Skin epidermis (tissue), 12 donors: ENCODE results near the gene SVIL.
"Not testable (repeated sequence)": the region's sequence is repeated elsewhere in the genome, so short reads cannot be mapped to it uniquely, and the experiment has no call there.

Source experiments
- H3K27ac ChIP-seq, 21 experiments: fragments of 200-600 bp; sonication (generic) in 11 of 21; one replicate each; pipeline ENCODE4 v1.5.0; 2020; ENCODE audit warnings: mild to moderate bottlenecking in 3 of 21, inconsistent platforms in 2 of 21, moderate library complexity in 2 of 21
- H3K4me3 ChIP-seq, 7 experiments: fragments of 200-600 bp; sonication (generic) in 2 of 7; one replicate each; pipeline ENCODE4 v1.5.0; 2020; ENCODE audit warnings: inconsistent platforms in 2 of 7, mild to moderate bottlenecking in 2 of 7, moderate library complexity in 1 of 7

The SVIL gene

DNA sequence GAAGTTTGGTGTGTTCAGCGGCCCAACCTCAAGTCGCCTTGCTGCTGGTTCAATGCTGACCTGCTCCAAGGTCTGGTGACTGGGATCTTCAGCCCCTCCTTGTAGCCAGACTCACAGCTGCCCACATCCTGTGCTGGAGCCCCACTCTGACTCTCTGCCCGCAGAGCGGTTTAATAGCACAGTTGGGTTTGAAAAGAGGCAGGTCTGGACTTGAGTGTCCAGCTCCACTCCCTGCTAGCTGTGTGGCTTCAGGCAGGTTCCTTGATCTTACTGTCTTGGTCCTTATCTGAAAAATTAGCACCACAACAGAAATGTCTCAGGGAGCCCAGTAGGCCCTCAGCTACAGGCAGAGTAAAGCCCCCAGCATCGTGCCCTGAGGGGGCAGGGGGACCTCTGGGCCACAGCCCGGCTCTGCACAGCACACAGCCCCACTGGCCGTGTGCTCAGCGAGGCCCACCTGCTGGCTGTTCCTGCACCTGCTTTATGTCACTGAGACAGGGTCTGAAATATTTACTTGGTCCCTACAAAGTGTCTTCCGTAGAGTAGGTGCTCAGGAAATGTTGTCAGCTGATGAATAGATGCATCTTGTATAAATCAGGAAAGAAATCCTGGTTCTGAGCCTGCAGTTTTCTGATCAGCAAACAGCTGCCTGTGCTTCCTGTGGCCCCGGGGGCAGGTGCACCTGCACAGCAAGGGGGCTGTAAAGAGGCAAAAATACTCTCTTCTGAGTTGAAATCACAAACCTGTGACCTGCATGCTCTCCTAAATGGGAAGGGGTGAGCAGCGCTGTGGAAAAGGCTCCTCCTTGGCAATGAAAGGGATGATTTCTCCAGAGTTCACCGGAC is 155.5 kb downstream of the SVIL start:
- H3K27ac ChIP-seq = no peak overlapping the region
- H3K4me3 ChIP-seq = no peak overlapping the region

DNA sequence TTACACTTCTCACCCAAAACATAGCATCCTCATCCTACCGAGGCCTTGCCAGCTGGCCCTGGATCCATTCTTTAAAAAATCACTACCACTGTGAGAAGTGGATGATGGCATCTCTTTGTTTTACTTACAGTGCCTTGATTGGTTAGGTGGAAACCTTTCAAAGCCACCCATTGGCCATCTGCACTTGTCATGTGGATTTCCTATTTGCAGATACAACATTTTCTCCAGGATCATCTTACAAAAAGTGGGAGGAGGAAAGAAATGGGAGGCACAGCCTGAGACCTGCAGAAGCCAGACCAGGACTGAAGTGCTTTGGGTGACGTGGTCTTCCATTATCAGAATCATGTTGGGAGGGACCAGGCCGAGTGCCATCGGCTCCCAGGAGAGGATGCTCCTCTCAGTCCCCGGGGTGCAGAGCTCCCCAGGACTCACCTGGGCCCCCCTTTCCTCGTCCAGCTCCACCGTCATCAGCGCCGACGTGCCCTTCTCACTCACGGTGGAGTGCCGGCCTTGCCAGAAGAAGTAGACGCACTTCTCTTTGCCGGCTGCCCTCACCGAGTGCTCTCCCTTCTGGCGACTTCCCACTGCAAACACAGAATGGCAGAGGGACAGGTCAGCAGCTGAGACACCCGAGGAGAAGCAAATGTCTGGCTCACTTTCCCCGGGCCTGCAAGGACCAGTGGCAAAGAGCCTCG is 161.2 kb downstream of the SVIL start:
- Histone ChIP-seq H3K4me3 (no peak overlapping the region), H3K27ac (no peak overlapping the region)

DNA sequence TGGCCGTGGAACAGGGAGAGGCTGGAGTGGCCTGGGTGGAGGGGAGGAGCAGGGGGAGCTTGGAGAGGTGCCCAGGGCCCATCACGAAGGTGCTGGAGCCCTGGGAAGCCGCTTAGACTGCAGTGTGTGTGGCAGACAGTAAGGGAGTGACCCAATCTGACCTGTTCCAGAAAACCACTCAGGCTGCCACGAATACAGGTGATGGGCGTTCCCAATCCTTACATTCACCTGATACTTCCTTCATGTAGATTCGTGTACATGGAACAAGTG is 161.7 kb downstream of the SVIL start:
- no peak overlapping the region for H3K27ac ChIP-seq
- no peak overlapping the region for H3K4me3 ChIP-seq

DNA sequence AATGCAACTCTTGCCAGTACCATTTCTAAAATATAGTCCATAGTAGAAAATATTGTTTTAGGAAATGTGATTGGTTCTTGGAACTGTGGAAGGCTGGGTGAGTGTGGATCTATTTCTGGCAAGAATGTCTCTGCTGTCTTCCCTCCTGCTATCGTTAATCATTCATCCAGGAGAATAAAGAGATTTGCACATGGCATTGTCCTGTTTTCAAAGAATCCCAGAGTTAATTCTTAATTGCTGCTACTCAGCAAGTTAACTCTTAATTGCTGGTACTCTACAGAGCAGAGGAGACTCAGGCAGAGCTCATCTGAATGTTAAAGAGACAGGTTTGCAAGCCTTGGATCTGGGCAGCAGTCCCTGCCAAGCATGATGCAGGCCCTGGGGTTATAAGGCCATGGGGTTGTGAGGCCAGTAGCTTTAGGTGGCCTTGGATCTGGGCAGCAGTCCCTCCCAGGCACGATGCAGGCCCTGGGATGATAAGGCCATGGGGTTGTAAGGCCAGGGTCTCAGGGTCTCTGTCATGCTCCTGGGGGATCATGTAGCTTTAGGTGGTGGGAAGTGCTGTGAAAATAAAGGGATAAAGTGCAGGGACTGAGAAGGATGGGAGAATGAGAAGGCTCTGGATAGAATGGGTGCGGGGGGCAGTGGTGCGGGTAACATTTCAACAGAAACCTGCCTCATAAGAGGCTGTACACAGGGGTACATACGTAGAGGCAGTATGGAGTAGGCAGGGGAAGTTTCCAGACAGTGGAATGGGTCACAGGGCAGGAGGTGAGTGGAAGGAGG is 162.3 kb downstream of the SVIL start:
- H3K27ac ChIP-seq = no peak overlapping the region

DNA sequence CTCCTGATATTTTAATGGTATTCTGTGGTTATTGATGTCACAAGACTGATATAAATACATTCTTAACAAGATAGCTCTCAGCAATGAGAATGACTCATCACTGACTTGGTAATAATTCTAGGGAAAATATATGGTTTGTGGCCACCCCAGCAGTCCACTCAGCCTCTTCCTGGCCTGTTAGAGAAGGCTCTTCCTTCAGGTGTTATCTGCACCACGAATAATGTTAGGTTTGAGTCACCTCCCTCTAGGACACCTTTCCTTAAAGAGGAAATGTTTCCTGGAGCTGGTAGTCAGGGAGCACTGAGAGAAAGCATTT is 163.3 kb downstream of the SVIL start:
- H3K4me3 ChIP-seq = no peak overlapping the region
- no peak overlapping the region for H3K27ac ChIP-seq

More for the DNA sequence above, 162.3 kb downstream of the SVIL start:
- no peak overlapping the region for H3K4me3 ChIP-seq

DNA sequence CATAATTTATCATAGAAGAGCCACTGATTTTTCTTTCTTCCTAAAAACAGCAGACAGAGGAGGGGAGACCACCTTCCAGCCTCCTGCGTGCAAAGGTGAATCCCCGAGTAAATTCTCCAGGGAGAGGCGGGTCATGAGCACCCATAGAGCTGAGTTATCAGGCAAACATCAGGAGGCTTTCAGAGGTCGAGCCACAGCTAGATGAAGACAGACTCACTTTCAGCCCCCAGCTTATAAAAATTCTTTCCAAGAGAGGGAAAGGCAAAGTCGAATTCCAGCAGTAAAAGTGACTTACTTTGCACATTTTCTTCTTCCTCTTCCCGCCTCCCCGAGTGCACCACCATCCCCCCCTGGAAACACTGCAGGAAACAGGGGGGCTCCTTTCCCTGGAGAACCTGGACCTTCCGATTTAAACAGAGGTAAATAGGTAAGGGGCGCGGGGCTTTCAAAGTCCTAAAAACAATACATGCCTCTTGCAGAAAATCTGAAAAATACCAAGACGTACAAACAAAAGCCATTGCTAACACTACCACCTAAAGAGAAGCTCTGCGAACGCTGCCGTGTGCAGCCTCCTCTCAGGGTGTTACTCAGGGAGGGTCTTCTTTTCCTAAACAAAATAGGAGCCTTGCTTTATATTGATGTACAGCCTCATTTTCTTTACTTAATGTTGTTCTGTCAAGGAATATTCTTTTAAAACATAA is 163.8 kb downstream of the SVIL start:
- H3K27ac ChIP-seq = no peak overlapping the region
- H3K4me3 ChIP-seq = no peak overlapping the region

DNA sequence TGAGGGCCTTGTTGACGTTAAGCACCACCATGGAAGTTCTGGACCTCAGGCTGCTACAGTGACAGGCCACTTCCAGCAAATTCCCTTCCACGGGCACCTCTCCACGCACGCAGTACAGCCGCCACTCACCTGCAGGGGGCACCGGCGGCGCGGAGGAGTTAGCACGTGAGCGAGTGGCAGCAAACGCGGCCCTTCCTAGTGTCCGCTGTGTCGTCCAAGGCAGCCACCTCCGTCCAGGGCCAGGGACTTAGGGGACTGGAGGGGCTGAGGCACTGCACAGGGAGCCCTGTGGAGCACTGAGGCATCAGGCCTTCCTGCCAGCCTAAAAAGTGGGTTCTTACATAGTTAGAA is 164.4 kb downstream of the SVIL start:
- no peak overlapping the region for H3K4me3 ChIP-seq
- peak overlapping the region in 1 of 21 experiments; percentile 35 for H3K27ac ChIP-seq

DNA sequence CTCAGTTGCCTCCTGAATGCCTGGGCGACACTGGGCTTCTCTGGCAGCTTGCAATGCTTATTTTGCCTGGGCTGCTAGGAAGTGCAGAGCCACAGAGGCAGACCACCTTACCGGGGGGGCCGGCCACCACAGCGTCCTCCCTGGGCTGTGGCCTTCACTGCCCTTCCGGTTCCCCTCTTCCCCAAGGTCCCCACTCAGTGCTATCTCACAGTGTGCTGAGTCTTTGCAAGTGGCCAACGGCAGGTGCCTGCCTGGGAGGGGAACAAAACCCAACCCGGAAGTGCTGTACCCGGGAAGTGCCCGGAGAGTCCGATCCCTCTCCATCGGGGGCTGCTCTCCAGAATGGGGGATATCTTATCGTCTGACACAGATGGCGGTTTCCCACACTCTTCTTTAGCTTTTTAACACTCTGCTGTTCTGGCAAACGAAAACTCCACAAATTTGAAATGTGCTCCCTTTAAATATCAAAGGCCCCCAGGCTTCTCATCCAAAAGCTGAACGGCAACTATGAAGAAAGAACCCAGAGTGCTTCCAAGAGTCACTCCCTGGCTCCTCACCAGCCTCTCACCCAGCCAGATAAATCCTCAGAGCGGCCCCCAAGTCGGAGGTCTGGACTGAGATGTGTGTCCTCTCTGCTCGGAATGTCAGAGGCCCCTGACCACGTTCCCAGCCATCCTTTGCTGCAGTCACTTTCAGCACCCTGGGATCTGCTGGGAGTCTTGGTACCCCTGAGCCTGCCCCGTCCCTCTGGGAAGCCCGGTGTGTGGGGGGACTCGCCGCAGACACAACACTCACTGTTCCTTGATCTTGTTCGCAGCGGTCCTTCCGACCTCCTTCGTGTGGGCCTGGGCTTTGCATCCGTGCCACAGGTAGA is 165.1 kb downstream of the SVIL start:
- H3K27ac ChIP-seq = peak overlapping the region in 1 of 21 experiments; percentile 7
- H3K4me3 ChIP-seq = no peak overlapping the region

DNA sequence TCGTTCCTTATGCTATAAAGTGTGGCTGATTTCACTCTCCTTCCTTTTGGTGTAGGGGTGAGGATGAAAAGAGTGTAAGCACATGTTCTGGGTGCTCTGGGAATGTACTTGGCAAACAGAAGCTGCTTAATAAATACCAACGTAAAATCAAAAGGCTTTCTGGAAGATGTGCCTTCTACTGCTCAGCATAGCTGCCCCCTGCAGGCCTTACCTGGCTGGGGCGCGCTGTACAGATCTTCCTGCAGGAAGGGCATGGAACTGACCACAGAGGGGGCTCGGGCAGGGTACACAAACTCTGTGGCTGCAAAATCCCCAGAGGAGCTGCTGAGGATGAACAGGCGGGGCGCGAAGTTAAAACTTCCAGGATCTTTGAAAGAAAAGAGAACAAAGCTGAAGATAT is 169.4 kb downstream of the SVIL start:
- H3K4me3 ChIP-seq = no peak overlapping the region
- H3K27ac ChIP-seq = no peak overlapping the region

DNA sequence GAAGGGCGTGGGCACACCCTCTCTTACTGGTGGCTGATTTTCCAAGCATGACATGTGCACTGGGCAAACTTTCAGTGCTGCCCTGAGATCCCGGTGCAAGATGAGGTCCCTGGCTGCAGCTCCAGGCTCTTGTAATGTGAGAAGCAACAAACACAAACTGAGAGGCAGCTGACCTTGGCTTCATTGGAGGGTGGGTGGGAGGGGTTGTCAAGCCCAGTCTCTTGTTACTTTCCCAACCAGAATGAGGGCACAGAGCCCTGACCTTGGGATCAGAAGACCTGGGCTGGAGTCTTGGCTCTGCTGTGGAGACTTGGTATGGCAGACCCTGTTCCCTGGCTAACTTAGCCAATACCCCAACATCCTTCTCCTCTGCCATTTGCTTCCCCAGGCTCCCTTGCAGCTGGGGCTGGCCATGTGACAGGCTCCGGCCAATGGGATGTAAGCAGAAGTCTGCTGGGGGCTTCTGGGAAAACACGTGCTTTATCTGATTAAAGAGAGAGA is 170.1 kb downstream of the SVIL start:
- H3K4me3 ChIP-seq, H3K27ac ChIP-seq: not testable (repeated sequence)

DNA sequence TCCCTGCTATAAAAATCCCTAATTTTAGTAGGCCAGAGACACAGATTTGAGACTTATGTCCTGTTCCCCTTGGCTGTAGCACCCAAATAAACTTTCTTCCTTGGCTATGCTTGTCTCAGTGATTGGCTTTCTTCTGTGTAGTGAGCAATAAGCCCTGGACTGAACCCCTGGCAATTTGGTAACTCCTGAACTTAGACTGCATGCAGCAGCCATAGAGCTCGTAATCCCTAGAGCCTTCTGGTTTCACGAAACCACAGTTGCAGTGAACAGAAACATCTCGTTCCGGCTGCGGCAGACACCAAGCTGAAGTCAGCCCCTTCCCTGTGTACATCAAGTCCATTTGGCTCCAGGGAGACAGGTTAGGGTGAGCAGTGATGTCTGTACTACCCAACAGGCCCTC is 173.7 kb downstream of the SVIL start:
- Histone ChIP-seq H3K27ac (no peak overlapping the region), H3K4me3 (no peak overlapping the region)

DNA sequence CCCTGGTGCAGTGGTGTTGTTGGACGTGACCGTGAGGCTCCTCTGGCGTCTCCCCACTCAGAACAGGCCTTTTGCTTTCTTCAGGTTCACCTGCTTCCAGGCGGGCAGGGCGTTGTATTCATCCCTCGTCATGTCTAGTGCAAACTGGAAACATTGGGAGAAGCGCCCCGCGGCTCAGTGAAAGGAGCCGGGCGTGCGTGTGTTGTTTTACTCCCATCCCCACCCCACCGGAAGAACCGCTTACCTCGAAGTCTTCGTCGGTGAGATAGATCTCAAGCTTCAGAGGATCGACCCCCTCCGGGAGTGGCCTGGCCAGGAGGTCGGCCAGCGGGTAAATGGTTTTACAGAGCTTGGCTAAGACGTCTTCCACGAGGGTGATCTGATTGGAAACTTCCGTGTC is 176.6 kb downstream of the SVIL start:
- not testable (repeated sequence) for H3K27ac ChIP-seq, H3K4me3 ChIP-seq

DNA sequence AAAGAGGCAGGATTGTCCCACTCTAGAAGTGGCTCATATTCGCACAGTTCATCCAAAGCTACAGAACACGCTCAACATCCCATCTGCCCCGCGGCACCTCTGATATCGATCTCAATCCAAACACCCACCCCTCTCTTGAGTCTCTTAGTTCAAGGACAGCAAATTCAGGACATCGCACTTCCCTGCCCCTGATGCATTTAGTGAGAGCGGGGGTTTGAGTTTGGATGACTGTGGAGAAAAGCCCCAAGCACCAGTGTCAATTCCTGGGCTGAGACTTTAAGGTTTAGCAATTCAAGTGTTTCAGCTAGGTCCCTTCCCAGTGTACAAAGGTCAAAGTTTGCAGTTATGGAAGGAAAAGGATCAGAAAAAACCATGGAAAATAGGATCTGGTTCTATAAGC is 179.7 kb downstream of the SVIL start:
- Histone ChIP-seq H3K27ac (no peak overlapping the region), H3K4me3 (no peak overlapping the region)

DNA sequence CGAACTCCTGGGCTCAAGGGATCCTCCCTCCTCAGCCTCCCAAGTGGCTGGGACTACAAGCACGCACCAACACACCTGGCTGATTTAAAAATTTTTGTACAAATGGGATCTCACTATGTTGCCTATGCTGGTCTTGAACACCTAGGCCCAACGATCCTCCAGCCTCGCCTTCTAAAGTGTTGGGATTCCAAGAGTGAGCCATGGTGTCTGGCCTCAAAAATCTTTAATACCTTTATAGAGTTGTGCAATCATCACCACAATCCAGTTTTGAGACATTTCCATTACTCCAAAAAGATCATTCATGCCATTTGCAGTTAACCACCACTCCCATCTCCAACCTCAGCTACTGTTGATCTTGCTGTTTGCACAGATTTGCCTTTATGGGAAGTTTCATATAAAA is 180.5 kb downstream of the SVIL start:
- no peak overlapping the region for H3K27ac ChIP-seq
- no peak overlapping the region for H3K4me3 ChIP-seq

DNA sequence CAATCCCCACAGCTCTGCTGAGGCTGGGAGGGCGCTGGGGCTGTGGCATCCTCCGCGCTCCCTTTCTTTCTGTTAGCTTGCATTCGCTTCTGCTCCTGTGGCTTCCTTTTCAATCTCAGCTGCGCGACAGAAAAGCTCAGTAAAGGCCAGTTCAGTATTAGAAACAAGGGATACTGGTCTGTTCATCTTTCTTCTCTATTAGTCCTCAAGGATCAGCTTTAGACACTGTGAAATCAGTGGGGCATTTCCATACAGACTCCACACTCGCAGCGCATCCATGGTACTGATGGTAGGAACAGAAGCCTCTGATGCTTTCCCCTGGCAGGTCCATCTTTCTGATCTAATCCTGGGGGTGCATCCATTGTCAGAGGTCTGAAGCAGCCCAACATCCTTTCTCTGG is 182.2 kb downstream of the SVIL start:
- Histone ChIP-seq H3K4me3 (no peak overlapping the region), H3K27ac (no peak overlapping the region)

DNA sequence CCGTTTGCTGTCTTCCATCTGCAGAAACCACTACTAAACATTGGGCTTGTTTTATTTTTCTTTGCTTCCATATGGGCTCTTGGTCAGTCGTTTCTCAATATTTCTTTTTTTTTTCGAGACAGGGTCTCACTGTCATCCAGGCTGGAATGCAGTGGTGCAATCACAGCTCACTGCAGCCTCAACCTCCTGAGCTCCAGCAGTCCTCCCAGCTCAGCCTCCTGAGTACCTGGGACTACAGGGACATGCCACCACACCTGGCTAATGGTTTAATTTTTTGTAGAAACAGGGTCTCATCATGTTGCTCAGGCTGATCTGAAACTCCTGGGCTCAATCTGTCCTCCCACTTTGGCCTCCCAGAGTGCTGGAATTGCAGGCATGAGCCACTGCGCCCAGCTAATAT is 182.8 kb downstream of the SVIL start:
- Histone ChIP-seq H3K4me3 (no peak overlapping the region), H3K27ac (no peak overlapping the region)

DNA sequence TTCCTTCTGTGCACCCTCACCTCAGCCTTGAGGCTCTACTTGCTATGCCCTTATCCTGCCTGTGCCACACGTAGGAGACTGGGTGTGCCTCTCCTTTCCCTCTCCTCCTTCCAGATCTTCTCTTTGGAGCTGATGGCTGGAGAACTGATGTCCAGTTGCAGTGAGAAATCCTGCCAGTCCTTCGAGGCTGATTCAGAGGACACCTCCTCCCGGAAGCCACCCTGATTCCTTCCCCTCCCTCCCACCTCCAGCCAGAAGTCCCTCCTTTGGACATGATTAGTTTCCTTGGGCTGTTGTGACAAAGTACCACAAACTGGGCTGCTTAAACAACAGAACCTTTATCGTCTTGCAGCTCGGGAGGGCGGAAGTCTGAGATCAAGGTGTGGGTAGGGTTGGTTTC is 184.4 kb downstream of the SVIL start:
- Histone ChIP-seq H3K27ac (no peak overlapping the region), H3K4me3 (no peak overlapping the region)

DNA sequence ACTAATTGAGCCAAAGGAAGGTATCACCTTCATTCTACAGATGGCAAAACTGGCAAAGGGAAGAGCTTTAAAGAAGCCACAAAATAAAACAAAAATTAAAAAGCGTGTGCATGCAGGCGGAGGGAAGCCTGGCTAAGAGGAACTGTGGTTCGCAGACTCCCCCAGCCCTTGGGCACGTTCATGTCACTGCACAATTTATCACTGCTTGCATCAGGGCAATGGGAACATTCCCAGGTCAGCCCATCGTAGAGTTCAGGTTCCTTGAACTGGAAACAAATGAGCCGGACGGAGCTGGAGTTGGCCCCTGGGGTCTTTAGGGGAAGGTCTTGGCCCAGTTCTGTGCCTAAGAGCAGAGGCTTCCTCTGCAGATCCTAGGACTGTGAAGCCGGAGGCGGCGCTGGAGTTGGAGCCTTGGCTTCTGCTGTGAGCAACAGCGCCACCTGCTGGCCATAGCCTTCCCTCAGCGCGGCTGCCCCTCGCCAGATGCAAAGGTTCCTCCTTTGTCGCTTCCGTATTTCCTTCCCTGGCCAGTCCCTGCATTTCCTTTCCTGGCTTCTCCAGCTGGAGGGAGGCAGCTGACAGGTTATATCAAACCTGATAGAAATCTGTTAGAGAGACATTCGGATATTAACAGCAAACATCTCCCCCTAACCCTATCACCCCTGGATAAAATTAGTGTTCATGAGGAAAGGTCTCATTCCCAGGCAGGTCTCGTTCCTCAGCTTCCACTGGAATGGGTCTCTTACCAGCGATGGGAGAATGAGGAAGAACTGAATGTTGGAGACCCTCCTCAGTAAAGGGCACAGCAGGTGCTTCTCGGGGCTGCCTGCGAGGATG is 185.8 kb downstream of the SVIL start:
- H3K4me3 ChIP-seq, H3K27ac ChIP-seq: not testable (repeated sequence)

DNA sequence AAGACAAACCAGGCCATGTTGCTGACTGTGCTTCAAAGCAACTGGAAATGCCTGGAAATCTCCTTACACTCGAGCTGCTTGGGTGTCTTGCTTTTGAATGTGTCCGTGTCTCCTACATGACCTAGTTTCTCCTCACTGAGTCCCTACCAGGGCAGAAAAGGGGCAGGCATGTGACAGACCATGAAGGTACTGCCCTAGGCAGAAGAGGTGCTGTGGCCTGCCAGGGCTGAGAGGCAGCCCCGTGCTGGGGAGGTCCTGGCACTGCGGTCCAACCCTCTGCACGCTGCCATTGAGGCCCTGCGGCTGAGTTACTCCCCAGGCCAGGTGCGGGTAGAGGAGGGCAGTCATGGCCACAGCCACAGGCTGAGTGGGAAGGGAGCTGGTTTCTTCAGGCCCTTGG is 186.6 kb downstream of the SVIL start:
- H3K27ac ChIP-seq = no peak overlapping the region
- H3K4me3 ChIP-seq = no peak overlapping the region
